GM21390 (cell line): Measurements from ENCODE around the gene ARRB1.
A peak's percentile ranks its signal among the peaks of the same experiment; 100 is the strongest.
"Not testable (repeated sequence)": the region's sequence is repeated elsewhere in the genome, so short reads cannot be mapped to it uniquely, and the experiment has no call there.

Experiments used
- ATAC-seq: cut with Tn5 transposase; IDR thresholded peaks from one replicate; pipeline ENCODE4 v1.9.1; 2021; ENCODE audit not compliant: unreplicated experiment

Gene ARRB1

DNA sequence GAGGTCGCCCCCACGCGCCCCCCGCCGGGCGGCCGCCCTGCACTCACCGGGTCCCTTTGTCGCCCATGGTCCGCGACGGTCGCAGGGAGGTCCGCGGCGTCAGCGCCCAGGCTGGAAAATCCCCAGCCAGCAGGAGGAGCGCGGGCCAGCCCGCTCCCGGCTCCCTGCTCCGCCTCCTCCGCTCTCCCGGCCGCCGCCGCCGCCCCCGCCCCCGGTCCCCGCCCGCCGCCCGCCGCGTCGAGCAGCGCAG lies at the start of gene ARRB1:
Gene ARRB1, minus strand, starts transcription at position 121 of the 250 bp plus-strand sequence. Its CDS starts 54 bp downstream, at position 67.
- no peak for ATAC-seq

DNA sequence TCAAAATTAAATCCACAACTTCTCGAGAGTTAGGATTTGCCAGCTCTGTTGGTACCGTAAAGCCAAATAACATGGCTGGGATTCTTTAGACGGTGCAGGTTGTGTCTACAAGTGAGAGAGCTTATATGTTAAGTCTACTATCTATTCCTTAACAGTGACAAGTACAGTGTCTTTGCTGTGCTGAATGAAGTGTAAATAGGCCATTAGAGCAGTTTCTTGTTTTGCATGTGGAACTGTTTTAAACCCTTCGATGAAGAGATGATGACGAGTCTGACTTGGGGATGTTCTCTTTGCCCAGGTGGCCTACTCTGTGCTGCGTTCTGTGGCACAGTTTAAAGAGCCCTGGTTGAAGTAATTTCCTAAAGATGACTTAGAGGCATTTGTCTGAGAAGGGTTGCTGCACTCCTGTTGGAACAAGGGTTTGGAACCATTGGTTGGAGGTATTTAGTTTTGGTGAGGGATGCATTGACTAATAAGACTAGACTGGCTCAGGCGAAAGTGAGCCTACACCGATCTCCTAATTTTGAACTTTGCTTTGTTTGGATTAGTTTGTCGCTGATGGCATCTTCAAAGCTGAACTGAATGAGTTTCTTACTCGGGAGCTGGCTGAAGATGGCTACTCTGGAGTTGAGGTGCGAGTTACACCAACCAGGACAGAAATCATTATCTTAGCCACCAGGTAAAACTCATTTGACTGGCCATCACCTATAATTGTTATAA lies 48.8 kb upstream of the ARRB1 start:
- no peak for ATAC-seq

DNA sequence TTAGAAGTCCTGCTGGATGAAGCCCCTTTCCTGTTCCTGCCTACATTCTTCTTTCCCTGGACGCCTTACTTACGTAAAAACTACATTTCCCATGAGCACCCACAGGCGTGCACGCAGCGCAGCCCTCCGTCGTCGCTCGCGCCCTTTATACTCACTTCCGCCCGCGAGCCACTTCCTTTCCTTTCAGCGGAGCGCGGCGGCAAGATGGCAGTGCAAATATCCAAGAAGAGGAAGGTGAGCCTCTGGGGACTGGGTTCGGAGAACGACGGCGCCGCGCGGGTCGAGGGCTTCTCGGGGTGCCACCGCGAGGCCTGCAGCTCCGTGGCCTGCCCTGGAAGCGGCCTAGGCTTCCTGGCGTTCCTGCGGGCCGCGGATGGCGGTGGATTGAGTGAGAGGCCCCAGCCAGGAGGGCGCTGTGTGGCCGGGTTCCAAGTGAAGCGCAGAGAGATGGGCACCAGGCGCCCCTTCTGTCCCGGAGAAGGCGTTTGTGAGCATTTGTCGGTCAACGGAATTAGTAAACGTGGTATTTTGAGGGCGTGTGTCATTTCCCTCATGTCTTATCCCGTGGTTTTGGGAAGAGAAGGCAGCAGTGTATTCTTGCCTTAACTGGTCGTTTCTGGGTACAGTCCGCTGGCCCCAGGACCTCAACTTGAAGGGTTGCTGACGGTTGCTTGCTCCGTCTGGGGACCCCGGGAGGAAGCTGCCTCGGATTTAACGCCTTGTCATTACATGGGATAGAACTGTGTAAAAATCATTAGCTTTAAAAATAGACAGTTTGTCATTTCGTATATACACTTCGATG lies 48.1 kb upstream of the ARRB1 start, which contains the start of gene RPS3:
Gene RPS3, plus strand, starts transcription at position 175 of the 802 bp plus-strand sequence. Its CDS starts 30 bp downstream, at position 205.
- ATAC-seq, result peak; percentile 89

DNA sequence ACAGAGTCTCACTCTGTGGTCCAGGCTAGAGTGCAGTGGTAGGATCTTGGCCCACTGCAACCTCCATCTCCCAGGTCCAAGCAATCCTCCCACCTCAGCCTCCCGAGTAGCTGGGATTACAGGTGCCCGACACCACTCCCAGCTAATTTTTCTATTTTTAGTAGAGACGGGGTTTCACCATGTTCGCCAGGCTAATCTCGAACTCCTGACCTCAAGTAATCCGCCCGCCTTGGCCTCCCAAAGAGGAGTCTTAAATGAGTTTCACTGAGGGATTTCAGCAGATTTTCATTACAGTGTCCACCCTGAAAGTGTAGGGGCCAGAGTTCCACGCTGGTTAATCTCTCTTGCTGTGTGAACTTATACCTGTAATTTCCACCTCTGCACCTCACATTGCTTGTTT lies 47.4 kb upstream of the ARRB1 start:
- peak; percentile 3 for ATAC-seq

DNA sequence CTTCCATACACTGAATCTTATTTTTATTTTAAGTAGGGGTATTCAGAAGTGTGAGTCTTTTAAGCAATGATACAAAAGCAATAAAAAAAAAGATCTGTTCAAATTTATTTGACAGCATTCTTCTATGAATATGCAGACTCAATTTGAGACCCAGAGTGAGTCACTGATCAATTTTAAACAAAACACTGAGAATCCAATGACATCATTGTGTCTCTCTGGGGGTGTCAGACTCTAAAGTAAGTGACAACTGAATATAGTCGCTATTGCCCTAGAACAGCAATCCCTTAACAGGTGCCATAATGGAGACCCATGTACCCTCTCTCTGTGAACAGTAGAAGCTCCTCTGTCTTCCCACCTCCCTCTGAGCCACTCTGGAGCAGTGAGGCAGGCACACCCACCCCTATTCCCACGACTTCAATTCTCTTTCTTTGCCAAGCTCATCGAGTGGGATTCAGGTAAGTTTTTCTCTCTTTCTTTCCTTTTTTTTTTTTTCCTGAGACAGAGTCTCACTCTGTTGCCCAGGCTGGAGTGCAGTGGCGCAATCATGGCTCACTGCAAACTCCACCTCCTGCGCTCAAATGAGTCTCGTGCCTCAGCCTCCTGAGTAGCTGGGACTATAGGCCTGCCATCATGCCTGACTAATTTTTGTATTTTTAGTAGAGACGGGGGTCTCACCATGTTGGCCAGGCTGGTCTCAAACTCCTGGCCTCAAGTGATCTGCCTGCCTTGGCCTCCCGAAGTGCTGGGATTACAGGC lies 42.8 kb upstream of the ARRB1 start:
- no peak for ATAC-seq

DNA sequence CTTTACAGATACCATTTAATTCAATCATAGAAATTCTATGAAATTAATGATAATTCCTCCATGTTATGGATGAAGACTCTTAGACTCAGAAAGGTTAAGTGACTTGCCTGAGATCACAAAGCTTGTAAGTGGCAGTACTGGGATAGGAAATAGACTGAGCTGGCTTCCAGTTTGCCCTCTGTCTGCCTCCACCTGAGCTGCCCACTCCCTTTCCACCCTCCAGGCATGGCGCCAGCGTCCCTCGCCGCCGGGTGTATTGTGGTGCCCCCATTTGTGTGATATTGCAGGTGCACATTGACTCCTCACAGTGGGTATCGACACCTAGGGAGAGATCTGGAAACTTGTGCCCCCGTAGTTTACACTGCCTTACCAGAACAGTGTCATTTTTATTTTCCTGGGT lies 38.5 kb upstream of the ARRB1 start:
- ATAC-seq, result no peak

DNA sequence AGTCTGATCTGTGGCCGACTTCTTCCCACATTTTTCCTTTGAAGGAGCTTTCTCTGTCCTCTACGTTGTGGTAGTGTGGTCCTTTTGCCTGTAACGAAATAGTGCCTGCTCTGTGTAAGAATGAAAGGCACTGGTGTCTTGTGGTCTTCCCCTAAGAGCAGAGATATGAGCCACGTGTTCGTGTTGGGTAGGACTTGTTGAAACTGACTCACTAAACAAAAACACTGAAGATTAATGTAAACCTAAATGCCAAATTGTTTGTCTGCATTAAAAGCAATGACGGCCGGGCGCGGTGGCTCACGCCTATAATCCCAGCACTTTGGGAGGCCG lies 37.8 kb upstream of the ARRB1 start:
- ATAC-seq, result no peak

DNA sequence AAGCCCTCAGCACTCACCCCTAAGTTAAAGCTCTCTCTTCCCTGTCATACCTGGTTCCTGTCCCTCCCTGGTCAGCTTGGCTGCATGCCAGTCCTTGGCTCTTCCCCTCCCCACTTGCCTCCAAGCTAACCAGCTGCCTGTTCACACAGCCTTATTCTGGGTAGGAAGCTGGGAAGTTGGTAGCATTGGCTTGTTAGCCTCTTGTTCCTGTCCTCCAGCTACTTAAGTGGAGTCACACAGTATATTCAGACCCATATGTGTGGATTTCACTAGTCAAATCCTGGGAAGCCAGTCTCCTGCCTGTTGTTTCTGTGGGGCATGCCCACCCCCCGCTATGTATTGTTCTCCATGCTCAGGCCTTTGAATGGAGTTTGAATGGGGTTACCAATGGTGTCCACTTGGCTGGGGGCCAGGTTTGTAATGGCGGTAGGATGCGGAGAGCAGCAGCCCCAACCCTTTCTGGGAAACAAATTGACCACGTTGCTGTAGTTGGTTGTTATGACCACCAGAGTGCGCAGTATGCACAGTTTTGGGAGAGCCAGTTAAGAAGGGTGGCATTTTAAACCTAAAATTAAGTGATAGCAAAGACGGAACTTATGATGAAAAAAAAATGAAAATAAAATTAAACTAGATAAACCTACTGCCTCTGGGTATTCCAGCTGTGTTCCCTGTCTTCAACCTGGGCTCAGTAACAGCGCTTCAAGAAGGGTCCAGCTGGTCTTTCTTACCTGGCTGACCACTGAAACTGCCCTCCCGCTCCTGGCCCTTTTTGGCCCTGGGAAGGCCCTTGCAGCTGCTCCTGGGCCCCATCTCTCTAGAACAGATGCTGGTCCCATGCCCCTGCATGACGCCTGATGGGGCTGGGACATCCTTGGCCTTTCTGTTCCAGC lies 37.2 kb upstream of the ARRB1 start:
- ATAC-seq, result peak; percentile 54

DNA sequence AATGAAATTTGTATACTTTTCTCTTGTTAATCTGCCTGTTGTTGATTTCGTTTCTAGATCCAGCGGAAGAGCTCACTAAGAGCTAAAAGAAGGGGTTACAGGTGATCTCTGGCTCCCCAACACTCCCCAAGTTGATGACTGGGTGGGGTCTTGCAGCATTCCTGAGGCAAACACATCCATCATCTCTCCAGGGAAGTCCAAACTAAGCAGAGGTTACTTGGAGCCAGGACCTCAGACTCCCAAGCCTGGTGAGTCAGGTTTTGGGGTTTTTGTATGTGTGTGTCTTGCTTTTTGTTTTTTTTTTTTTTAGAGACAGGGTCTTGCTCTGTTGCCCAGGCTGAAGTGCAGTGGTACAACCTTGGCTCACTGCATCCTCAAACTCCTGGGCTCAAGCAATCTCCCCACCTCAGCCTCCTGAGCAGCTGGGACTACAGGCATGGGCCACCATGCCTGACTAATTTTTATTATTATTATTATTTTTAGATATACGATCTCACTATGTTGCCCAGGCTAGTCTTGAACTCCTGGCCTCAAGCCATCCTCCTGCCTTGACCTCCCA lies 36.4 kb upstream of the ARRB1 start:
- ATAC-seq, result no peak

DNA sequence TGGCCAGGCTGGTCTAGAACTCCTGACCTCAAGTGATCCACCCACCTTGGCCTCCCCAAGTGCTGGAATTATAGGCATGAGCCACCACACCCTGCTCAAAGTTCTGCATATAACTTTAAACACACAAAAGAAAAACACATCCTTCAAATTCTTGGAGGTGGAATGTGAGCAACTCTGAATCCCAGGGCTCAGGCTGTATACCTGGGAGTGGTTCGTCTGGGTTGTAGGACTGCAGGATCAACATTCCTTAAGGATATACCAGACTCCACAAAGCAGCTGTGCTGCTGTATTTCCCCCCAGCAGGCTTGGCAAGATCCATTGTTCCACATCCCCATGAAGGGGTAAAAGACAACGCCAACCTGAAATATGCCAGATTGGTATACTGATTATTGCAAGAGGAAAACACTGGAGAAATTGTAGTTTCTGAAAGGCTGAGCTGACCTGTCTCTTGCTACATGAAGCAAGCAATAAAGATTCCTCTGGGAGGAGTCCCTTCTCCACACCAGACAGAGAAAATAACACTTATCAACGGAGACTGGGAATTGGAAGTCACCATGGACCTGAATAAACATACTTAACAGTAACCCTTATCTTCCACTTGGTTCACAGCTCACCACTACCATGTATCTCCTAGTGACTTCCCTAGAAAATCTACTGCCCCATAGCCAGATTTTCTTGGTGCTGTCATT lies 35.6 kb upstream of the ARRB1 start:
- no peak for ATAC-seq

DNA sequence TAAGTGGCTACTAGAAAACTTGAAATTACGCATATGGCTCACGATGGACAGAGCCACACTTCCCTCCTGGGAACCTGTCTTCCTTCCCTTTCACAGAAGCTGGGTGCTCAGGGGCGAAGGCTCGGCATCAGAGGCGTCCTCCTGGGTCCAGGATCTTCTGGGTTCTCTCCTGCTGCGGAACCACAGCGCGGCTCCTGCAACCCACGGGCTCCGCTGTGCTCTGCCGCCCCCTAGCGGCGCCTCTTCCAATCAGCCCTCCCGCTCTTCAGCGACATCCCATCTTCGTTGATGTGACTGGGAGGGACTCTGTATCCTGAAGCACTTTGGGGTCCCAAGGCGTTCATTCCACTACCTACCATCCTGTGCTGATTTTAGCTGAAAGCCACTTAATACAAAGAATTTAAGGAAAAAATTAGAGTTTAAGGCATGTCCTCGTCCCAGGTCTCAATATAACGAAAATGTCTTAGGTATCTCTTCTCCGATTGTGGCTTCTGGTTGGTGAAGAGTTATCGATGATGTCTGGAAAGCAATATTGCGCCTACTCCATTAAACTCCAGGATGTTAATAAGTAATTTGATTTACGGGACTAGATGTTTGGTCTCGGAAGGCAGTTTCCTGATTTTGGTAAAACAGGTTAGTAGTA lies 33.1 kb upstream of the ARRB1 start:
- ATAC-seq, result no peak

DNA sequence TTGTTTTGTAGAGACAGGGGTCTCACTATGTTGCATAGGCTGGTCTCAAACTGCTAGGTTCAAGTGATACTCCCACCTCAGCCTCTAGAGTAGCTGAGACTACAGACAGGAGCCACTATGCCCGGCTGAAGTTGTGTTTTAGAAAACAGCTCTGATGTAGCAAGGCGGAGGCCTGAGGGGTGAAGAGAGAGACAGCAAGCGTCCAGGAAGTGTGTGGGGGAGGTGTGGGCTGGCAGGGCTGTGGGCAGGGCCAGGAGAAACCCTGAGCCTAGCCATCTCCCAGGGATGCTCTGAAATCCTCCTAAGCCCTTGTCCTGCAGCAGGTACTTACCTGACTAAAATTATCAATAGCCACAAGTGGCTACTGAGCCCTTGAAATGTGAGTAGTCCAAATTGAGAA lies 31.8 kb upstream of the ARRB1 start:
- no peak for ATAC-seq

DNA sequence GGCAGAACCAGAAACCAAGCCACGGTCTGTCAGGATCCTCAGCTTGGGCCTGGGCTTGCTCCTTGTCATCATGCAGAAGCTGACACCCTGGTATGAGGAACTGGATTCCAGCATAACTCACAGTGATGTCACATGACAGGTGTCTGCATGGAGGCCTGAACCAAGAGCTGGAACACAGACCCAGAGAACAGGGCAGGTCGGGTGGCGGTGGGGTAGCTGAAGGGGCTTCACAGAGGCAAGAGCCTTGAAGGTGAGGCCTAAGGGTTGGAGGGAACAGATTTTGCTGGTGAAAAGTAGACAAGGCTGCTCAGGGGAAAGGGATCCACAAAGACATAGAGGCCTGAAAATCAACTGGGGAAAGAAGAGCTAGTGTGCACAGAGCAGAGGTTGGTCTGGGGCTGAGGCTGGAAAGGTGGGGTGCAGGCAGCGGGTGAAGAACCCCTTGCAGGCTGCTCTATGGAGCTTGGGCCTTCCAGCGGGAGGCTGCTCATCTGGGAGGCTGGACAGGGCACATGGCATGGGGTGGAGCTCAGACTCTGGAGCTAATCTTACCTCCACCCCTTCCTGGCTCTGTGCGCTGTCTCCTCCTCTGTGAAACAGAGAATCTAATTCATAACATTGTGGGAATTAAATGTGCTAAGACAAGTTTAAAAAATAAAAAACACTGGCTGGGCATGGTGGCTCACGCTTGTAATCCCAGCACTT lies 29.4 kb upstream of the ARRB1 start:
- no peak for ATAC-seq

DNA sequence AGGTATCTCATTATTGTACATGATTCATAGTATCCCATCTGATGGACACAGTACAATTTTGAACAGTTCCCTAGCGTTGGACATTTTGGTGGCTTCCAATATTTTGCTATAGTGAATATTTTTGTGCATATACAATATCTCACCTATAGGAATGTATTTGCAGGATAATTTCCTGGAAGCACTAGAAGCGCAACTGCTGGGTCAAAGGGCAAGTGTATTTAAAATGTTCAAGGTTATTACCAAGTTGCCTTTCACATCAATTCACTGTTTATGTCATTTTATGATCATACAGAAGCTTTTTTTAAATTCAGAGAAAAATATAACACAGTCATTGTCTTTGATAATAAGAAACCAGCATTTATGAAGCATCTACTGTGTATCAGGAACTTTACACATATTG lies 28.8 kb upstream of the ARRB1 start:
- no peak for ATAC-seq

DNA sequence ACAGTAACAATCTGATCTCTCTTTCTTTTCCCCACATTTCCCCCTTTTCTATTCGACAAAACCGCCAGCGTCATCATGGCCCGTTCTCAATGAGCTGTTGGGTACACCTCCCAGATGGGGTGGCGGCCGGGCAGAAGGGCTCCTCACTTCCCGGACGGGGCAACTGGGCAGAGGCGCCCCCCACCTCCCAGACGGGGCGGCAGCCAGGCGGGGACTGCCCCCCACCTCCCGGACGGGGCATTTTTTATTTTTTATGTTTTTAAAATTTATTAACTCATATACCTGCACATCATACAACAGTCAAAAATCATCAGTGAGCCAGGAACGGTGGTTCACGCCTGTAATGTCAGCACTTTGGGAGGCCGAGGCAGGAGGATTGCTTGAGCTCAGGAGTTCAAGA lies 27.3 kb upstream of the ARRB1 start:
- not testable (repeated sequence) for ATAC-seq

DNA sequence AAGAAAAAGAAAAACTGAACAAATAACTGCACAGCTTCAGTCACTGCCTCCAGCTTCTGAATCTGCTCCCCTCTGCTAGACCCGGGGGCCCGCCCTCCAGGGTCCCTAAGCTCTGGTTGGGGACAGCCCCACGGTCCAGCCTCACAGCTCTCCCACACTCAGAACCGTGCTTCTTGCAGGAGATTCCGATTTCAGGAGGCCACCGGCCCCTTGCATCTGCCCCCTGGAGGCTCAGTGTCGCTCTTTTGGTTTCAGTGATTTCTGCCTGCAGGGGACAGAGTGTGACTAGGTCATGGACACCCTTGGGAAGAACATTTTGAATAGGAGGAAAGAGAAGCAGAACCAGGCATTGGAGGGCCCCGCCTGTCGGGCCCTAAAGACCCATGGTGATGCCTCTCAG lies 24.7 kb upstream of the ARRB1 start:
- no peak for ATAC-seq

DNA sequence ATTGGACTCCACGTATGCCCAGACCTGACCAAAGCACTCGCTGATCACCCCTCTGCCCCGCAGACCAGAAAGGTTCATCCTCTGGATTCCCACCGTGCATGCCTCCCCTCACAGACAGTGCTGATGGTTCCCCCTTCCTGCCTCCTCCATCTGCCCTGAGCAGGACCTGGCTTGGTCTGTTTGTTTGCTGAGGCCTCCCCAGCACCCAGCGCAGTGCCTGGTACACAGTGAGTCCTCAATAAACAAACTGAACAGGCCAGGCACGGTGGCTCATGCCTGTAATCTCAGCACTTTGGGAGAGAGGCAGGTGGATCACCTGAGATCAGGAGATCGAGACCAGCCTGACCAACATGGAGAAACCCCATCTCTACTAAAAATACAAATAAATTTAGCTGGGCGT lies 24.2 kb upstream of the ARRB1 start:
- no peak for ATAC-seq

DNA sequence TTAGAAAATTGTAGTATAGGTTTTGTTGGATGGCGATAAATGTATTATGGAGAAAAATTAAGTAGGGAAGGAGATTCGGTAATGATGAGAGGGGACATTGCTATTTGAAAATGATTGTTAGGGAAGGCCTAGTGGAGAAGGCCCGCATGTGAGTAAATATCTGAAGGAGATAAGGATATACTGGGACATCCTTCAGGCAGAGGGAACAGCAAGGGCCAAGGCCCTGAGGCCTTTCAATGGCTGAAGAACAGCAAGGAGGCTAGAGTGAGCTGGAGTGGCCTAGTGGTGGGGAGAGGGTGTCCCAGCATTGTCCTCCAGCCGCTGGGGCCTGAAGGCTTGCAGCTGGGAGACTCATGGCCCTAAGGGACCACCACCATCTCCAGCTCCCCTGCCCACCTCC lies 23.2 kb upstream of the ARRB1 start:
- ATAC-seq, result no peak

DNA sequence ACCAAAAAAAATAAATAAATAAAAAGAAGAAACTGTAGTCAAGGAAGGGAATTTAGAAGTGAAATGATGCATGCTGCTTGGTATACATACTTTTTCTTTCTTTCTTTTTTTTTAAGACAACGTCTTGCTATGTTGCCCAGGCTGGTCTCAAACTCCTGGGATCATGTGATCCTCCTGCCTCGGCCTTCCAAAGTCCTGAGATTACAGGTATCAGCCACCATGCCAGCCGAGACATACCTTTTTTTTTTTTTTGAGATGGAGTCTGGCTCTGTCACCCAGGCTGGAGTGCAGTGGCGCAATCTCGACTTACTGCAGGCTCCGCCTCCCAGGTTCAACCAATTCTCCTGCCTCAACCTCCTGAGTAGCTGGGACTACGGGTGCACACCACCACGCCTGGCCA lies 21.7 kb upstream of the ARRB1 start:
- no peak for ATAC-seq
